ENCODE results near the gene DENND10. TPM values are rescaled to one million over a fixed set of nuclear protein-coding genes. Genes with fewer than 3 reads are reported as not detected.

DENND10 gene
- total and polyA plus RNA-seq, 9 donors, result 29.9 to 53.8 (median 40.6) TPM

- WGBS, 3 donors, result 87 to 90% (median 89%) methylated on average over 11 of the region's 11 CpGs
- Histone ChIP-seq H3K4me1 (ENCODE audit: insufficient read depth) (no peaks in the 10 kb centered on the region), H3K27me3 (no peaks in the 10 kb centered on the region), H3K4me3 (no peak overlapping the region), H3K27ac (no peak overlapping the region), H3K36me3 (no peaks in the 10 kb centered on the region), H3K9me3 (no peaks in the 10 kb centered on the region)
- DNase-seq, result no peak
- intact Hi-C loops (cut with DNase I), result no loop called here
- TF ChIP-seq CTCF (IDR thresholded peaks at IDR 0.05), result no peak
- no peak for TF ChIP-seq EP300 (IDR thresholded peaks at IDR 0.05)
- no peak for TF ChIP-seq POLR2A (IDR thresholded peaks at IDR 0.05)
These were observed 19.0 kb upstream of the DENND10 start for GRCh38 chr10:119084896-119085295.

GRCh38 chr10:119087271-119087882 is 16.5 kb upstream of the DENND10 start:
- 31 to 43% (median 34%) methylated on average over 4 of the region's 4 CpGs for WGBS, 3 donors
- no peaks in the 10 kb centered on the region for H3K4me1 ChIP-seq (ENCODE audit: insufficient read depth)
- TF ChIP-seq EP300 (IDR thresholded peaks at IDR 0.05), result no peak
- TF ChIP-seq CTCF (IDR thresholded peaks at IDR 0.05), result no peak
- TF ChIP-seq POLR2A (IDR thresholded peaks at IDR 0.05), result no peak
- H3K27ac ChIP-seq, result no peak overlapping the region
- no peak overlapping the region for H3K4me3 ChIP-seq
- no peaks in the 10 kb centered on the region for H3K9me3 ChIP-seq
- no peaks in the 10 kb centered on the region for H3K36me3 ChIP-seq
- no peaks in the 10 kb centered on the region for H3K27me3 ChIP-seq
- DNase-seq, result no peak
- intact Hi-C loops (cut with DNase I), result no loop called here

GRCh38 chr10:119090026-119090795 is 13.7 kb upstream of the DENND10 start:
- H3K27me3 ChIP-seq, result no peaks in the 10 kb centered on the region
- H3K4me1 ChIP-seq (ENCODE audit: insufficient read depth), result no peaks in the 10 kb centered on the region
- DNase-seq, result no peak
- no peak overlapping the region for H3K27ac ChIP-seq
- H3K36me3 ChIP-seq, result no peaks in the 10 kb centered on the region
- no peak overlapping the region for H3K4me3 ChIP-seq
- TF ChIP-seq CTCF (IDR thresholded peaks at IDR 0.05) (no peak), EP300 (IDR thresholded peaks at IDR 0.05) (no peak), POLR2A (IDR thresholded peaks at IDR 0.05) (no peak)
- WGBS, 3 donors, result 79 to 85% (median 79%) methylated on average over 13 of the region's 13 CpGs
- intact Hi-C loops (cut with DNase I), result no loop called here
- no peaks in the 10 kb centered on the region for H3K9me3 ChIP-seq

- intact Hi-C loops (cut with DNase I), result no loop called here
These were observed 12.9 kb upstream of the DENND10 start for GRCh38 chr10:119090968-119091367.

More at GRCh38 chr10:119090968-119091367, 12.9 kb upstream of the DENND10 start:
- Histone ChIP-seq H3K4me1 (ENCODE audit: insufficient read depth) (no peaks in the 10 kb centered on the region), H3K4me3 (no peak overlapping the region), H3K9me3 (no peaks in the 10 kb centered on the region), H3K27me3 (no peaks in the 10 kb centered on the region), H3K36me3 (no peaks in the 10 kb centered on the region), H3K27ac (no peak overlapping the region)
- TF ChIP-seq POLR2A (IDR thresholded peaks at IDR 0.05), result no peak
- TF ChIP-seq CTCF (IDR thresholded peaks at IDR 0.05), result no peak
- TF ChIP-seq EP300 (IDR thresholded peaks at IDR 0.05), result no peak
- no peak for DNase-seq
- 70 to 76% (median 70%) methylated on average over 5 of the region's 5 CpGs for whole genome bisulfite sequencing, 3 donors

Data from ovary (tissue), 9 donors.